Measurements from ENCODE around the gene MCRIP2. TPM values are rescaled to one million over a fixed set of nuclear protein-coding genes. Genes with fewer than 3 reads are reported as not detected.

Gene MCRIP2
- total and polyA plus RNA-seq, 9 of the 15 experiments (the other 6 are each of a cell fraction or from before 2014, with no cell fraction given) = 0.80 to 120 (median 35.2) TPM

DNA sequence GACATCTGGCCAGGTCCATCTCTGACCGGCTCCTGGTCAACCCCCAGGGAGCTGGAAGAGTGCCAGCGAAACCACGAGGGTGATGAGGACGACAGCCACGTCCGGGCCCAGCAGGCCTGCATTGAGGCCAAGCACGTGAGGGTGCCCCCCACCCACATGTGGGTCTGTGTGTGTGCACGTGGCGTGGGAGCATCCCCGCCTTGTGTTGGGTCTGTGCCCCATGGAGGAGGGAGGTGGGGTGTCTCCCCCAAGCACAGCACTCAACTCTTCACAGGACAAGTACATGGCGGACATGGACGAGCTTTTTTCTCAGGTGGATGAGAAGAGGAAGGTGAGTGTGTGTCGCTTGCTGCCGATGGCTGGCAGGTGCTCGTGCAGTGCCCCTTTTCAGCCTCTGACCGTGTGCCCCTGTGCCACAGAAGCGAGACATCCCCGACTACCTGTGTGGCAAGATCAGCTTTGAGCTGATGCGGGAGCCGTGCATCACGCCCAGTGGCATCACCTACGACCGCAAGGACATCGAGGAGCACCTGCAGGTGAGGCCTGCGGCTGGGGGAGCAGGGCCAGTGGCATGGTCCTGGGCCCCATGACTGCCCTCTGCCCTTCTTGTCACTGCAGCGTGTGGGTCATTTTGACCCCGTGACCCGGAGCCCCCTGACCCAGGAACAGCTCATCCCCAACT lies 40.3 kb downstream of the MCRIP2 start (continued):
- TF ChIP-seq, protein P1, sequence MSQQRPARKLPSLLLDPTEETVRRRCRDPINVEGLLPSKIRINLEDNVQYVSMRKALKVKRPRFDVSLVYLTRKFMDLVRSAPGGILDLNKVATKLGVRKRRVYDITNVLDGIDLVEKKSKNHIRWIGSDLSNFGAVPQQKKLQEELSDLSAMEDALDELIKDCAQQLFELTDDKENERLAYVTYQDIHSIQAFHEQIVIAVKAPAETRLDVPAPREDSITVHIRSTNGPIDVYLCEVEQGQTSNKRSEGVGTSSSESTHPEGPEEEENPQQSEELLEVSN (IDR thresholded peaks at IDR 0.05; ENCODE audit: borderline replicate concordance in 1 of 2, extremely low read depth in 1 of 2, insufficient read depth in 1 of 2, insufficient read length in 1 of 2, low read depth in 1 of 2, low read length in 1 of 2, poor library complexity in 1 of 2, severe bottlenecking in 1 of 2) = peak; percentile 88 to 93
- TF ChIP-seq, protein P2, sequence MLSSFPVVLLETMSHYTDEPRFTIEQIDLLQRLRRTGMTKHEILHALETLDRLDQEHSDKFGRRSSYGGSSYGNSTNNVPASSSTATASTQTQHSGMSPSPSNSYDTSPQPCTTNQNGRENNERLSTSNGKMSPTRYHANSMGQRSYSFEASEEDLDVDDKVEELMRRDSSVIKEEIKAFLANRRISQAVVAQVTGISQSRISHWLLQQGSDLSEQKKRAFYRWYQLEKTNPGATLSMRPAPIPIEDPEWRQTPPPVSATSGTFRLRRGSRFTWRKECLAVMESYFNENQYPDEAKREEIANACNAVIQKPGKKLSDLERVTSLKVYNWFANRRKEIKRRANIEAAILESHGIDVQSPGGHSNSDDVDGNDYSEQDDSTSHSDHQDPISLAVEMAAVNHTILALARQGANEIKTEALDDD (IDR thresholded peaks at IDR 0.05) = no peak
- 0 out of 4 replicates have a peak, but pooled peaks of 1 of the 2 experiments have one; percentile 26 for TF ChIP-seq MAZ (CRISPR knock-in tag; conservative IDR thresholded peaks at IDR 0.05 in 1 of 2, IDR thresholded peaks at IDR 0.05 in 1 of 2)
- TF ChIP-seq, protein P3, sequence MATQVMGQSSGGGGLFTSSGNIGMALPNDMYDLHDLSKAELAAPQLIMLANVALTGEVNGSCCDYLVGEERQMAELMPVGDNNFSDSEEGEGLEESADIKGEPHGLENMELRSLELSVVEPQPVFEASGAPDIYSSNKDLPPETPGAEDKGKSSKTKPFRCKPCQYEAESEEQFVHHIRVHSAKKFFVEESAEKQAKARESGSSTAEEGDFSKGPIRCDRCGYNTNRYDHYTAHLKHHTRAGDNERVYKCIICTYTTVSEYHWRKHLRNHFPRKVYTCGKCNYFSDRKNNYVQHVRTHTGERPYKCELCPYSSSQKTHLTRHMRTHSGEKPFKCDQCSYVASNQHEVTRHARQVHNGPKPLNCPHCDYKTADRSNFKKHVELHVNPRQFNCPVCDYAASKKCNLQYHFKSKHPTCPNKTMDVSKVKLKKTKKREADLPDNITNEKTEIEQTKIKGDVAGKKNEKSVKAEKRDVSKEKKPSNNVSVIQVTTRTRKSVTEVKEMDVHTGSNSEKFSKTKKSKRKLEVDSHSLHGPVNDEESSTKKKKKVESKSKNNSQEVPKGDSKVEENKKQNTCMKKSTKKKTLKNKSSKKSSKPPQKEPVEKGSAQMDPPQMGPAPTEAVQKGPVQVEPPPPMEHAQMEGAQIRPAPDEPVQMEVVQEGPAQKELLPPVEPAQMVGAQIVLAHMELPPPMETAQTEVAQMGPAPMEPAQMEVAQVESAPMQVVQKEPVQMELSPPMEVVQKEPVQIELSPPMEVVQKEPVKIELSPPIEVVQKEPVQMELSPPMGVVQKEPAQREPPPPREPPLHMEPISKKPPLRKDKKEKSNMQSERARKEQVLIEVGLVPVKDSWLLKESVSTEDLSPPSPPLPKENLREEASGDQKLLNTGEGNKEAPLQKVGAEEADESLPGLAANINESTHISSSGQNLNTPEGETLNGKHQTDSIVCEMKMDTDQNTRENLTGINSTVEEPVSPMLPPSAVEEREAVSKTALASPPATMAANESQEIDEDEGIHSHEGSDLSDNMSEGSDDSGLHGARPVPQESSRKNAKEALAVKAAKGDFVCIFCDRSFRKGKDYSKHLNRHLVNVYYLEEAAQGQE (IDR thresholded peaks at IDR 0.05; ENCODE audit: borderline replicate concordance) = peak; percentile 19; the same call in 1 of the 2 replicates
- TF ChIP-seq, protein P3 (CRISPR knock-in tag; IDR thresholded peaks at IDR 0.05; ENCODE audit: low read depth) = no peak
- peak in 1 of 2 experiments; percentile 80; a peak in 2 of 4 replicates for TF ChIP-seq HDAC1 (IDR thresholded peaks at IDR 0.05)
- TF ChIP-seq FOXJ2 (tag; IDR thresholded peaks at IDR 0.05) = no peak
- TF ChIP-seq, protein P4, sequence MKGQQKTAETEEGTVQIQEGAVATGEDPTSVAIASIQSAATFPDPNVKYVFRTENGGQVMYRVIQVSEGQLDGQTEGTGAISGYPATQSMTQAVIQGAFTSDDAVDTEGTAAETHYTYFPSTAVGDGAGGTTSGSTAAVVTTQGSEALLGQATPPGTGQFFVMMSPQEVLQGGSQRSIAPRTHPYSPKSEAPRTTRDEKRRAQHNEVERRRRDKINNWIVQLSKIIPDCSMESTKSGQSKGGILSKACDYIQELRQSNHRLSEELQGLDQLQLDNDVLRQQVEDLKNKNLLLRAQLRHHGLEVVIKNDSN (CRISPR knock-in tag; IDR thresholded peaks at IDR 0.05) = peak; percentile 72
- peak; percentile 26 for TF ChIP-seq DACH1 (IDR thresholded peaks at IDR 0.05; ENCODE audit: partially characterized antibody)
- peak; percentile 10; the same call in 1 of the 2 replicates for TF ChIP-seq POLR2G (IDR thresholded peaks at IDR 0.05; ENCODE audit: low read depth, low read length)
- peak; percentile 52 for TF ChIP-seq RBFOX2 (IDR thresholded peaks at IDR 0.05; ENCODE audit: low read depth, low read length)
- TF ChIP-seq, protein P5, sequence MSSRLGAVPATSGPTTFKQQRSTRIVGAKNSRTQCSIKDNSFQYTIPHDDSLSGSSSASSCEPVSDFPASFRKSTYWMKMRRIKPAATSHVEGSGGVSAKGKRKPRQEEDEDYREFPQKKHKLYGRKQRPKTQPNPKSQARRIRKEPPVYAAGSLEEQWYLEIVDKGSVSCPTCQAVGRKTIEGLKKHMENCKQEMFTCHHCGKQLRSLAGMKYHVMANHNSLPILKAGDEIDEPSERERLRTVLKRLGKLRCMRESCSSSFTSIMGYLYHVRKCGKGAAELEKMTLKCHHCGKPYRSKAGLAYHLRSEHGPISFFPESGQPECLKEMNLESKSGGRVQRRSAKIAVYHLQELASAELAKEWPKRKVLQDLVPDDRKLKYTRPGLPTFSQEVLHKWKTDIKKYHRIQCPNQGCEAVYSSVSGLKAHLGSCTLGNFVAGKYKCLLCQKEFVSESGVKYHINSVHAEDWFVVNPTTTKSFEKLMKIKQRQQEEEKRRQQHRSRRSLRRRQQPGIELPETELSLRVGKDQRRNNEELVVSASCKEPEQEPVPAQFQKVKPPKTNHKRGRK (tag; IDR thresholded peaks at IDR 0.05) = no peak
